Measurements from ENCODE around the gene RABGAP1. TPM values are rescaled to one million over a fixed set of nuclear protein-coding genes. Genes with fewer than 3 reads are reported as not detected.

Gene RABGAP1
- total RNA-seq, 1 donor from 2014 or later = 31.9 TPM

DNA sequence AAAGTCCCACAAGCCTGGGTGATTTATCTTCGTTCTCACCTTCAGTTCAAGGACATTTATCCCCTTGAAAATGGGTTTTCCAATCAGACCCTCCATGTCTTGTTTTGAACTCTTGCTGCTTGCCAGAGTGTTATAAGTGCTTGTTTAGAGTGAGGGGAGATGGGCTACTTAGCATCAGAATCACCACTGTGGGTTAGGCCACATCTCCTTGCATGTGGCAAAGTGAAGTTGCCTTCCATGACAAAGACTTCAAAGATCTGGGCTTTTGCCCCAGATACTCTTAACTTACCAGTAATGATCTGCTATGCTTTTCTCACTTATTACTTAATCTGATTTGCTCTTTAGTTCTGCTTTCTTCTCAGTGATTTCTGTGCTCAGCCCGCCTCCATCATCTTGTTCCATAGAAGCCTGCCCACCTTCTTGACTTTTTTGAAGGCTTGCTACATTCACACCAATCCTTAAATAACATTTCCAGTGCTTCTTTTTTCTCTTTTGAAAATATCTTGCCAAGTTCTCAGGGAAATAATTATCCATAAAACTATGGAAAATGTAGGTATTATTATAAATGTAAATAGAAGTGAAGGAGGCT, 131.7 kb downstream of the RABGAP1 start:
- Histone ChIP-seq H3K4me3 (ENCODE audit: low read depth, low read length) (no peak overlapping the region), H3K27me3 (ENCODE audit: control insufficient read depth, insufficient read depth, low read length) (no peaks in the 10 kb centered on the region), H3K36me3 (ENCODE audit: control insufficient read depth, insufficient read depth, low read length) (peaks cover 9% of the 10 kb centered on the region)
- TF ChIP-seq, protein P1, sequence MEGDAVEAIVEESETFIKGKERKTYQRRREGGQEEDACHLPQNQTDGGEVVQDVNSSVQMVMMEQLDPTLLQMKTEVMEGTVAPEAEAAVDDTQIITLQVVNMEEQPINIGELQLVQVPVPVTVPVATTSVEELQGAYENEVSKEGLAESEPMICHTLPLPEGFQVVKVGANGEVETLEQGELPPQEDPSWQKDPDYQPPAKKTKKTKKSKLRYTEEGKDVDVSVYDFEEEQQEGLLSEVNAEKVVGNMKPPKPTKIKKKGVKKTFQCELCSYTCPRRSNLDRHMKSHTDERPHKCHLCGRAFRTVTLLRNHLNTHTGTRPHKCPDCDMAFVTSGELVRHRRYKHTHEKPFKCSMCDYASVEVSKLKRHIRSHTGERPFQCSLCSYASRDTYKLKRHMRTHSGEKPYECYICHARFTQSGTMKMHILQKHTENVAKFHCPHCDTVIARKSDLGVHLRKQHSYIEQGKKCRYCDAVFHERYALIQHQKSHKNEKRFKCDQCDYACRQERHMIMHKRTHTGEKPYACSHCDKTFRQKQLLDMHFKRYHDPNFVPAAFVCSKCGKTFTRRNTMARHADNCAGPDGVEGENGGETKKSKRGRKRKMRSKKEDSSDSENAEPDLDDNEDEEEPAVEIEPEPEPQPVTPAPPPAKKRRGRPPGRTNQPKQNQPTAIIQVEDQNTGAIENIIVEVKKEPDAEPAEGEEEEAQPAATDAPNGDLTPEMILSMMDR (IDR thresholded peaks at IDR 0.05; ENCODE audit: insufficient read depth, low read length, severe bottlenecking) = no peak
- DNase-seq (ENCODE audit: low read depth) (no peak), FAIRE-seq (no peak)

DNA sequence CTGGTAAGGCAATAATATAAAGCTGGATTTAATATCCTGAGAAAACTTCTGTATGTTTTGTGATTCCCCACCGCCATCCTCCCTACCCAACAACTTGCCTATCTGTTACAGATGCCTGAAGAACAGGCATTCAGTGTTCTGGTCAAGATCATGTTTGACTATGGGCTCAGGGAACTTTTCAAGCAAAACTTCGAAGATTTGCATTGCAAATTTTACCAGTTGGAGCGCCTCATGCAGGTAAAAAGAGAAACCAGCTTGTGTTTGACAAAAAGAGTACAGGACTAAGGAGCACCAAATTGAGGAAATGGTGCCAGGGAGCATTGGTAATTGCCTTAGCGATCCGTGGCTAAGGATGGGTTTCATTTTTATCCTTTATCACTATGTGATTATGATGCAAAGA, 132.6 kb downstream of the RABGAP1 start:
- H3K4me3 ChIP-seq (ENCODE audit: low read depth, low read length) = no peak overlapping the region
- H3K27me3 ChIP-seq (ENCODE audit: control insufficient read depth, insufficient read depth, low read length) = no peaks in the 10 kb centered on the region
- no peak for DNase-seq (ENCODE audit: low read depth)
- peaks cover 9% of the 10 kb centered on the region for H3K36me3 ChIP-seq (ENCODE audit: control insufficient read depth, insufficient read depth, low read length)
- no peak for FAIRE-seq
- TF ChIP-seq, protein P1 (IDR thresholded peaks at IDR 0.05; ENCODE audit: insufficient read depth, low read length, severe bottlenecking) = no peak

DNA sequence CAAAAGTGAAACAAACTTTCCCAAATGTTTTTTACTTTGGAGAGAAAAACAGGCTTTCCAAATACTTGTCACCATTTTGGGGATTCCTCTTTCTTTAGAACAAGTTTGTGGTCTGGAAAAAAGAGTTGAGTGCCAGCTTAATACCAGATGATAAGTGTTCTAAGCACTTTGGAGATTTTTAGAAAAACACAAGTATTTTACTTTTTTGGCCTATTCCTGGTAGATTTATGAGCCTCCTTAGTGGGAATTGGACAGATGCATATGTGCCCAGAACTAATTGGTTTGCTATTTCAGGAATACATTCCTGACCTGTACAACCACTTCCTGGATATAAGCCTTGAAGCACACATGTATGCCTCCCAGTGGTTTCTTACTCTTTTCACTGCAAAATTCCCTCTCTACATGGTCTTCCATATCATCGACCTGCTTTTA, 133.2 kb downstream of the RABGAP1 start:
- DNase-seq (ENCODE audit: low read depth) (no peak), FAIRE-seq (no peak)
- TF ChIP-seq, protein P1 (IDR thresholded peaks at IDR 0.05; ENCODE audit: insufficient read depth, low read length, severe bottlenecking) = no peak
- Histone ChIP-seq H3K27me3 (ENCODE audit: control insufficient read depth, insufficient read depth, low read length) (no peaks in the 10 kb centered on the region), H3K4me3 (ENCODE audit: low read depth, low read length) (no peak overlapping the region), H3K36me3 (ENCODE audit: control insufficient read depth, insufficient read depth, low read length) (peaks cover 9% of the 10 kb centered on the region)

DNA sequence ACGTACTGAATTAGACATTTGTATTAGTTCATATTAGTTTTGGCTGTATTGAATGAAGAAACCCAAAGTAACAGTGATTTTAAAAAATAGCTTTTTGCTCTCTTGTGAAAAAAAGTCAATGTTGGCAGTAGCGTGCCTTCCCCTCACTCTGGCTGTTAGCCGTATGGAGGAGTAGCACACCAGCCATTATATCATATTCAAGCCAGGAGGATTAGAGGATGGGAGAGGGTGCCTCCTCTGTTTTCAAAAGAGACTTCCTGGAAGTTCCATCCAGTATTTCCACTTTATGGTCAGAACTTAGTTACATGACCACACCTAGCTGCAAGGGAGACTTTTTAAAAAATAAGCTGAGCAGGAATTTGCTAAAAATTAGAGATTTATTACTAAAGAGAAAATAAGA, 133.8 kb downstream of the RABGAP1 start:
- H3K4me3 ChIP-seq (ENCODE audit: low read depth, low read length) = no peak overlapping the region
- FAIRE-seq (no peak), DNase-seq (ENCODE audit: low read depth) (no peak)
- H3K36me3 ChIP-seq (ENCODE audit: control insufficient read depth, insufficient read depth, low read length) = peaks cover 11% of the 10 kb centered on the region
- TF ChIP-seq, protein P1 (IDR thresholded peaks at IDR 0.05; ENCODE audit: insufficient read depth, low read length, severe bottlenecking) = no peak
- H3K27me3 ChIP-seq (ENCODE audit: control insufficient read depth, insufficient read depth, low read length) = no peaks in the 10 kb centered on the region

DNA sequence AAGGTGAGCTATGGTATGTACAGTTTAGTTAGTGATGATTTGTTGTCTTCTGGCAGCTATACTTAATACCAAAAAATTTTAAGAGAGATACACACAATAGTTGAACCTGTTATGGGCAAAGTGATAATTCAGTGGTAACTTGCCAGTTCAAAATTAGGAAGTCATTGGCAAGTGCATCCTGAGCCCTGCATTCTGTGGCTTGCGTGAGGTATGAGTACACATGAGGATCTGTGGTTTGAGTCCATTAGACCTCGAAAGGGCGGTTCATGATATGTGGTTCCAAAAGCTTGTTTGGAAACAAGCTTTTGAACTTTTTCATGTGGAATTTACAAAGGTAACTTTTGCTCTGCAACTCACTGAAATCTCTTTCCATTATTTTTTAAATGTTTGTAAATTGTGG, 139.6 kb downstream of the RABGAP1 start:
- Histone ChIP-seq H3K4me3 (ENCODE audit: low read depth, low read length) (no peak overlapping the region), H3K27me3 (ENCODE audit: control insufficient read depth, insufficient read depth, low read length) (no peaks in the 10 kb centered on the region), H3K36me3 (ENCODE audit: control insufficient read depth, insufficient read depth, low read length) (peaks cover 11% of the 10 kb centered on the region)
- no peak for DNase-seq (ENCODE audit: low read depth)
- no peak for FAIRE-seq
- TF ChIP-seq, protein P1 (IDR thresholded peaks at IDR 0.05; ENCODE audit: insufficient read depth, low read length, severe bottlenecking) = no peak

DNA sequence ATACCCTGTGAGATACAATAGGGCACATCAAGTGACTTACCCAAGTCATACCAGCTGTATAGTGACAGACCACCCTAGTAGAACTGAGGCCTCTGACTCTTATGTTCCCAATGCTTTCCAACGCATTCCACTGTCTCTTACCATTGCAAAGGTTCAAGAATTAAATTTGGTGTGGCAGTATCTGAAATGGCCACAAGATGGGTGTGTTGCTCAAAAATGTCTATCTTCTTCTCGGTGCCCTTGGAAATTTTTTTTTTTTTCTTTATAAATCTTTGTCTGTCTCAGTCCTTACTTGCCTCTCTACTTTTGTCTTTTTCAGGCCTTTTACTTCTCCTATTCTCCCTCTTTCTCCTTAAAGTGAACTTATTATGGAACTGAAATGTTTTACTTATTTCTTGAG, 141.0 kb downstream of the RABGAP1 start:
- H3K4me3 ChIP-seq (ENCODE audit: low read depth, low read length) = no peak overlapping the region
- FAIRE-seq = no peak
- TF ChIP-seq, protein P1 (IDR thresholded peaks at IDR 0.05; ENCODE audit: insufficient read depth, low read length, severe bottlenecking) = peak; percentile 47
- no peaks in the 10 kb centered on the region for H3K27me3 ChIP-seq (ENCODE audit: control insufficient read depth, insufficient read depth, low read length)
- peak; percentile 42 for DNase-seq (ENCODE audit: low read depth)
- peaks cover 6% of the 10 kb centered on the region for H3K36me3 ChIP-seq (ENCODE audit: control insufficient read depth, insufficient read depth, low read length)
